H9 (cell line): ENCODE results near the gene KCNH5. TPM values are rescaled to one million over a fixed set of nuclear protein-coding genes. Genes with fewer than 3 reads are reported as not detected.

Source experiments
- DNase-seq: peaks from one replicate; pipeline ENCODE4 v3.0.0-alpha.2; 2017
- H2AFZ ChIP-seq: one replicate; pipeline ENCODE4 v1.6.1; 2013; ENCODE audit warnings: mild to moderate bottlenecking, low read length, control low read depth, moderate library complexity
- H2AK5ac ChIP-seq: 2 replicates; pipeline ENCODE4 v1.6.1; 2013; ENCODE audit warnings: low read length, control low read depth, mixed read lengths; ENCODE audit not compliant: insufficient read length
- H2BK120ac ChIP-seq: one replicate; pipeline ENCODE4 v1.6.1; 2013; ENCODE audit warnings: low read depth, mild to moderate bottlenecking, low read length, control low read depth, inconsistent platforms; ENCODE audit not compliant: poor library complexity, severe bottlenecking
- H2BK12ac ChIP-seq: 2 replicates; pipeline ENCODE4 v1.6.1; 2013; ENCODE audit warnings: low read length, control low read depth, mixed read lengths, low read depth; ENCODE audit not compliant: insufficient read length
- H2BK15ac ChIP-seq: 2 replicates; pipeline ENCODE4 v1.6.1; 2013; ENCODE audit warnings: low read depth, low read length, control low read depth
- H2BK20ac ChIP-seq: one replicate; pipeline ENCODE4 v1.6.1; 2013; ENCODE audit warnings: low read depth, mild to moderate bottlenecking, low read length, control low read depth, inconsistent platforms; ENCODE audit not compliant: poor library complexity, severe bottlenecking
- H2BK5ac ChIP-seq: 2 replicates; pipeline ENCODE4 v1.6.1; 2013; ENCODE audit warnings: low read length, control low read depth, mixed read lengths; ENCODE audit not compliant: insufficient read length
- H3K14ac ChIP-seq: 2 replicates; pipeline ENCODE4 v1.6.1; 2013; ENCODE audit warnings: low read length, control low read depth; ENCODE audit not compliant: insufficient read depth
- H3K18ac ChIP-seq: 2 replicates; pipeline ENCODE4 v1.6.1; 2013; ENCODE audit warnings: low read depth, mild to moderate bottlenecking, mixed read lengths, low read length, control low read depth; ENCODE audit not compliant: insufficient read length
- H3K23ac ChIP-seq: 2 replicates; pipeline ENCODE4 v1.6.1; 2013; ENCODE audit warnings: low read length, control low read depth, mixed read lengths, low read depth; ENCODE audit not compliant: insufficient read length
- H3K23me2 ChIP-seq: 2 replicates; pipeline ENCODE4 v1.6.1; 2013; ENCODE audit warnings: low read depth, mild to moderate bottlenecking, mixed read lengths, low read length, control low read depth; ENCODE audit not compliant: insufficient read length, poor library complexity, severe bottlenecking
- H3K27ac ChIP-seq: 2 replicates; pipeline ENCODE4 v1.5.1; 2013; ENCODE audit warnings: low read length, control low read depth, mixed read lengths, low read depth; ENCODE audit not compliant: insufficient read length
- H3K27me3 ChIP-seq: 2 replicates; pipeline ENCODE4 v1.6.1; 2013; ENCODE audit warnings: low read length, control low read depth, inconsistent platforms; ENCODE audit not compliant: insufficient read depth
- H3K4ac ChIP-seq: 2 replicates; pipeline ENCODE4 v1.6.1; 2013; ENCODE audit warnings: low read depth, mild to moderate bottlenecking, control low read depth, inconsistent platforms, low read length, moderate library complexity
- H3K4me1 ChIP-seq: 2 replicates; pipeline ENCODE4 v1.6.1; 2013; ENCODE audit warnings: low read length, control low read depth, inconsistent platforms; ENCODE audit not compliant: insufficient read depth
- H3K4me2 ChIP-seq: 2 replicates; pipeline ENCODE4 v1.6.1; 2013; ENCODE audit warnings: low read length, control low read depth, mixed read lengths; ENCODE audit not compliant: insufficient read length, insufficient read depth
- H3K56ac ChIP-seq: 2 replicates; pipeline ENCODE4 v1.6.1; 2013; ENCODE audit warnings: low read depth, mild to moderate bottlenecking, mixed read lengths, low read length, control low read depth; ENCODE audit not compliant: insufficient read length
- H3K79me1 ChIP-seq: 2 replicates; pipeline ENCODE4 v1.6.1; 2013; ENCODE audit warnings: low read depth, mild to moderate bottlenecking, moderate library complexity, low read length, control low read depth, inconsistent platforms; ENCODE audit not compliant: insufficient read depth, poor library complexity, severe bottlenecking
- H3K79me2 ChIP-seq: 2 replicates; pipeline ENCODE4 v1.6.1; 2013; ENCODE audit warnings: low read length, control low read depth, inconsistent platforms; ENCODE audit not compliant: insufficient read depth
- H3K9ac ChIP-seq: 2 replicates; pipeline ENCODE4 v1.6.1; 2013; ENCODE audit warnings: low read length, control low read depth, mixed read lengths; ENCODE audit not compliant: insufficient read length; ENCODE audit errors: extremely low read depth
- H3K9me3 ChIP-seq: one replicate; pipeline ENCODE4 v1.6.1; 2013; ENCODE audit warnings: low read depth, low read length, inconsistent platforms; ENCODE audit not compliant: control insufficient read depth
- H3T11ph ChIP-seq: one replicate; pipeline ENCODE4 v1.6.1; 2013; ENCODE audit warnings: mild to moderate bottlenecking, low read length, control low read depth, inconsistent platforms
- H4K20me1 ChIP-seq: one replicate; pipeline ENCODE4 v1.6.1; 2013; ENCODE audit not compliant: control insufficient read depth, insufficient read length, insufficient read depth
- H4K5ac ChIP-seq: 2 replicates; pipeline ENCODE4 v1.6.1; 2013; ENCODE audit warnings: low read depth, mild to moderate bottlenecking, mixed read lengths, low read length, control low read depth; ENCODE audit not compliant: insufficient read length
- H4K8ac ChIP-seq: replicated peaks from 2 replicates; pipeline ENCODE4 v1.6.1; 2013; ENCODE audit warnings: low read length, control low read depth, mixed read lengths, low read depth; ENCODE audit not compliant: insufficient read length
- H4K91ac ChIP-seq: 2 replicates; pipeline ENCODE4 v1.6.1; 2013; ENCODE audit warnings: low read depth, mild to moderate bottlenecking, moderate library complexity, mixed read lengths, low read length, control low read depth; ENCODE audit not compliant: insufficient read length
- H3K27ac Mint-ChIP-seq, 3 experiments: 2 replicates in 2 of 3; 3 replicates in 1 of 3; pipeline ENCODE4 v1.8.0; 2020 to 2021; ENCODE audit warnings: mixed read lengths in 3 of 3, mild to moderate bottlenecking in 1 of 3, moderate library complexity in 1 of 3
- H3K27me3 Mint-ChIP-seq: 2 replicates; pipeline ENCODE4 v1.8.0; 2021; ENCODE audit warnings: low read depth, mild to moderate bottlenecking, moderate library complexity, mixed read lengths
- H3K36me3 Mint-ChIP-seq, 3 experiments: 2 replicates in 2 of 3; 3 replicates in 1 of 3; pipeline ENCODE4 v1.8.0; 2020 to 2021; ENCODE audit warnings: low read depth in 3 of 3, mixed read lengths in 3 of 3; ENCODE audit not compliant: insufficient read depth in 1 of 3
- H3K4me1 Mint-ChIP-seq, 2 experiments: 2 replicates each; pipeline ENCODE4 v1.8.0; 2020; ENCODE audit warnings: mixed read lengths in 2 of 2
- H3K4me3 Mint-ChIP-seq, 2 experiments: 2 replicates in 1 of 2; 3 replicates in 1 of 2; pipeline ENCODE4 v1.8.0; 2020 to 2021; ENCODE audit warnings: mild to moderate bottlenecking in 2 of 2, mixed read lengths in 2 of 2, moderate library complexity in 1 of 2
- H3K9me3 Mint-ChIP-seq, 2 experiments: 2 replicates in 1 of 2; 3 replicates in 1 of 2; pipeline ENCODE4 v1.8.0; 2020; ENCODE audit warnings: mild to moderate bottlenecking in 2 of 2, mixed read lengths in 2 of 2, moderate library complexity in 1 of 2
- CTCF ChIP-seq: fragments of 200-600 bp; sonication (generic); conservative IDR thresholded peaks from 3 replicates; pipeline ENCODE4 v1.8.0; 2021; ENCODE audit warnings: antibody characterized with exemption, mild to moderate bottlenecking
- total RNA-seq: library from RNA; stranded (reverse); gene quantifications from 2 replicates; pipeline ENCODE4 v1.2.1, GENCODE V29; 2021

Gene KCNH5
- total RNA-seq, 1 experiment from 2014 or later, result 0.42 TPM

- H2AFZ ChIP-seq, result no peak overlapping the region
- no peak overlapping the region for H4K5ac ChIP-seq
- no peaks in the 10 kb centered on the region for H3K9me3 ChIP-seq
- no peak overlapping the region for H3K14ac ChIP-seq
- H4K20me1 ChIP-seq, result no peaks in the 10 kb centered on the region
- no peaks in the 10 kb centered on the region; a peak in 1 of 7 replicates for H3K36me3 Mint-ChIP-seq
- H3K4me1 Mint-ChIP-seq, result no peaks in the 10 kb centered on the region
- H3K27ac ChIP-seq, result no peak overlapping the region
- no peak overlapping the region for H2BK5ac ChIP-seq
- no peak overlapping the region for H4K8ac ChIP-seq
- H3T11ph ChIP-seq, result no peak overlapping the region
- H3K27ac Mint-ChIP-seq, result no peak overlapping the region
- DNase-seq, result no peak
- no peak overlapping the region for H4K91ac ChIP-seq
- no peaks in the 10 kb centered on the region for H3K4me1 ChIP-seq
- no peaks in the 10 kb centered on the region for H3K79me2 ChIP-seq
- no peaks in the 10 kb centered on the region for H3K79me1 ChIP-seq
- H2BK120ac ChIP-seq, result no peak overlapping the region
- no peak overlapping the region for H3K4ac ChIP-seq
- TF ChIP-seq CTCF, result no peak
- H3K27me3 Mint-ChIP-seq, result no peaks in the 10 kb centered on the region
- no peak overlapping the region for H3K23ac ChIP-seq
- no peak overlapping the region for H3K4me2 ChIP-seq
- no peak overlapping the region for H2AK5ac ChIP-seq
- H3K9me3 Mint-ChIP-seq, result no peaks in the 10 kb centered on the region
- H3K56ac ChIP-seq, result no peak overlapping the region
- H2BK15ac ChIP-seq, result no peak overlapping the region
- H2BK12ac ChIP-seq, result no peak overlapping the region
- H3K4me3 Mint-ChIP-seq, result no peak overlapping the region
- no peaks in the 10 kb centered on the region for H3K23me2 ChIP-seq
- no peak overlapping the region for H3K9ac ChIP-seq
- H2BK20ac ChIP-seq, result no peak overlapping the region
- H3K27me3 ChIP-seq, result no peaks in the 10 kb centered on the region
- H3K18ac ChIP-seq, result no peak overlapping the region
Observed at GRCh38 chr14:62994096-62994495, 51.2 kb downstream of the KCNH5 start.
